Measurements from ENCODE around the gene CDH13.

- no peak for TF ChIP-seq EZH2 (IDR thresholded peaks at IDR 0.05)
- TF ChIP-seq POLR2AphosphoS5 (IDR thresholded peaks at IDR 0.05; ENCODE audit: borderline replicate concordance, low read depth, low read length) = no peak
Observed at GRCh38 chr16:82653550-82654511, 27.1 kb downstream of the CDH13 start.

Measured in SK-N-MC (cell line).